HepG2 (cell line): ENCODE data around the gene PIMREG. TPM values are rescaled to one million over a fixed set of nuclear protein-coding genes. Genes with fewer than 3 reads are reported as not detected.
A peak's percentile ranks its signal among the peaks of the same experiment; 100 is the strongest.

Experiments
- ATAC-seq: fragments of 200-7000 bp; cut with Tn5 transposase; 3 replicates; pipeline ENCODE4 v1.9.1; 2020; ENCODE audit warnings: mild to moderate bottlenecking, moderate library complexity
- BruUV-seq: library from RNA; stranded (reverse); fragments of 400-500 nt; replicated peaks from 2 replicates; lab custom pipeline; 2021; lab: Mats Ljungman, UMichigan
- CTCF ChIA-PET: fragments of 300-600 bp; formaldehyde crosslinking; extraction: SDS; loops from one replicate; lab custom pipeline; 2021; ENCODE audit warnings: low total read pairs, inconsistent platforms, low intra/inter-chr PET ratio; lab: Yijun Ruan, JAX
- POLR2A ChIA-PET: fragments of 350-600 bp; sonication (Branson Sonifier 250); formaldehyde crosslinking; loops from one replicate; lab custom pipeline; 2020; ENCODE audit warnings: antibody characterized with exemption, inconsistent platforms; lab: Yijun Ruan, JAX
- DNase-seq: peaks from one replicate; pipeline ENCODE4 v3.0.0-alpha.2; 2015; ENCODE audit warnings: low spot score
- FAIRE-seq: peaks from 3 replicates; lab custom pipeline; 2011; peaks lifted over from hg19 to GRCh38; lab: Jason Lieb, UNC
- H2AFZ ChIP-seq: one replicate; pipeline ENCODE4 v1.6.1; 2011; ENCODE audit warnings: low read length, inconsistent platforms
- H3K27ac ChIP-seq: fragments of 300-600 bp; 3 replicates; pipeline ENCODE4 v1.8.0; 2011; ENCODE audit warnings: mixed run types, mild to moderate bottlenecking, mixed read lengths, low read length, inconsistent platforms; ENCODE audit not compliant: insufficient read depth; ENCODE audit errors: extremely low read length
- H3K27me3 ChIP-seq, 2 experiments: fragments of 200-600 bp in 1 of 2; 2 replicates in 1 of 2; 3 replicates in 1 of 2; pipeline versions ENCODE4 v1.6.0 to v1.8.0; 2011; ENCODE audit warnings: low read length in 2 of 2, mild to moderate bottlenecking in 2 of 2, moderate library complexity in 2 of 2, inconsistent platforms in 1 of 2; ENCODE audit not compliant: insufficient read depth in 2 of 2, control insufficient read depth in 1 of 2
- H3K36me3 ChIP-seq, 2 experiments: fragments of 200-600 bp in 1 of 2; replicated peaks in 1 of 2; 2 replicates in 1 of 2; 3 replicates in 1 of 2; pipeline versions ENCODE4 v1.5.1 to v1.8.0; 2011; ENCODE audit warnings: low read length in 2 of 2, inconsistent platforms in 1 of 2; ENCODE audit not compliant: insufficient read depth in 2 of 2, control insufficient read depth in 1 of 2
- H3K4me1 ChIP-seq: 2 replicates; pipeline ENCODE4 v1.5.1; 2012; ENCODE audit warnings: low read length, inconsistent platforms; ENCODE audit not compliant: insufficient read depth
- H3K4me2 ChIP-seq: 2 replicates; pipeline ENCODE4 v1.6.0; 2011; ENCODE audit warnings: low read depth, low read length, inconsistent platforms
- H3K4me3 ChIP-seq, 3 experiments: fragments of 200-600 bp in 1 of 3; sonication (generic), shearing (Covaris generic) in 1 of 3; replicated peaks in 1 of 3; 2 replicates each; pipeline ENCODE4 v1.5.1; 2011 to 2016; ENCODE audit warnings: low read length in 3 of 3, inconsistent platforms in 2 of 3, low read depth in 2 of 3, mild to moderate bottlenecking in 2 of 3, control low read depth in 1 of 3, mixed read lengths in 1 of 3; ENCODE audit not compliant: insufficient read depth in 1 of 3
- H3K79me2 ChIP-seq: one replicate; pipeline ENCODE4 v1.6.1; 2011; ENCODE audit warnings: low read length, inconsistent platforms; ENCODE audit not compliant: insufficient read depth
- H3K9ac ChIP-seq: 2 replicates; pipeline ENCODE4 v1.6.0; 2011; ENCODE audit warnings: mild to moderate bottlenecking, low read depth, low read length, inconsistent platforms; ENCODE audit not compliant: insufficient read depth
- H3K9me3 ChIP-seq: 2 replicates; pipeline ENCODE4 v1.5.1; 2012; ENCODE audit warnings: mild to moderate bottlenecking, low read length
- H4K20me1 ChIP-seq: 2 replicates; pipeline ENCODE4 v1.6.0; 2011; ENCODE audit warnings: inconsistent platforms, mild to moderate bottlenecking, low read length, moderate library complexity; ENCODE audit not compliant: insufficient read depth
- DRAP1 ChIP-seq: IDR thresholded peaks from 2 replicates; pipeline ENCODE4 v1.6.1; 2016; ENCODE audit warnings: missing genetic modification reagents, missing compliant biosample characterization
- HIC2 ChIP-seq: sonication (generic); formaldehyde crosslinking; IDR thresholded peaks from 2 replicates; pipeline ENCODE4 v1.9.0; 2022; ENCODE audit warnings: low read depth, missing genetic modification reagents
- HNRNPUL1 ChIP-seq: fragments of 200-400 bp; formaldehyde crosslinking; IDR thresholded peaks from 2 replicates; pipeline ENCODE4 v1.6.1; 2017; ENCODE audit warnings: low read depth, mild to moderate bottlenecking, low read length, moderate library complexity
- KAT2B ChIP-seq: fragments of 150-350 bp; IDR thresholded peaks from 2 replicates; pipeline ENCODE4 v1.6.1; 2014; ENCODE audit warnings: low read depth, low read length, borderline replicate concordance
- MBD4 ChIP-seq: IDR thresholded peaks from 2 replicates; pipeline ENCODE4 v1.6.1; 2012; ENCODE audit warnings: low read length, inconsistent platforms, borderline replicate concordance
- PCBP2 ChIP-seq: fragments of 200-400 bp; formaldehyde crosslinking; optimal IDR thresholded peaks from 2 replicates; pipeline ENCODE3; 2018; ENCODE audit warnings: low read length, low read depth; ENCODE audit not compliant: poor library complexity, severe bottlenecking
- PHF8 ChIP-seq: sonication (generic); formaldehyde crosslinking; IDR thresholded peaks from 2 replicates; pipeline ENCODE4 v1.5.0; 2020; ENCODE audit warnings: missing genetic modification reagents
- POLR2A ChIP-seq, 2 experiments: IDR thresholded peaks; 2 replicates each; pipeline ENCODE4 v1.6.1; 2011; ENCODE audit warnings: low read depth in 2 of 2, low read length in 2 of 2, mild to moderate bottlenecking in 1 of 2, moderate library complexity in 1 of 2; ENCODE audit not compliant: insufficient read depth in 1 of 2
- TBX2 ChIP-seq: sonication (generic); formaldehyde crosslinking; IDR thresholded peaks from 2 replicates; pipeline ENCODE4 v1.5.0; 2020; ENCODE audit warnings: missing genetic modification reagents, mild to moderate bottlenecking, borderline replicate concordance
- TFAP4 ChIP-seq: sonication (generic); IDR thresholded peaks from 2 replicates; pipeline ENCODE4 v1.6.1; 2016; ENCODE audit warnings: low read depth, borderline replicate concordance
- THAP8 ChIP-seq: sonication (generic); formaldehyde crosslinking; IDR thresholded peaks from 2 replicates; pipeline ENCODE4 v1.5.1; 2020; ENCODE audit warnings: missing genetic modification reagents, mild to moderate bottlenecking, borderline replicate concordance
- ZNF101 ChIP-seq: sonication (generic); formaldehyde crosslinking; IDR thresholded peaks from 2 replicates; pipeline ENCODE4 v1.4.0; 2020; ENCODE audit warnings: mild to moderate bottlenecking, low read depth, missing genetic modification reagents, borderline replicate concordance
- ZNF235 ChIP-seq: sonication (generic); formaldehyde crosslinking; IDR thresholded peaks from 2 replicates; pipeline ENCODE4 v1.8.1; 2023; ENCODE audit warnings: mild to moderate bottlenecking, missing genetic modification reagents, borderline replicate concordance
- ZNF768 ChIP-seq: sonication (generic); formaldehyde crosslinking; IDR thresholded peaks from 2 replicates; pipeline ENCODE4 v1.4.0; 2020; ENCODE audit warnings: missing genetic modification reagents
- WGBS: methylation state at CpG from one replicate; pipeline ENCODE4 v1.1.6; 2017; ENCODE audit warnings: low lambda C conversion rate; 5-methylcytosine and 5-hydroxymethylcytosine counted together
- in situ Hi-C: cut with HindIII; loops from 2 replicates; pipeline ENCODE4 v1.10.0; 2017; ENCODE audit warnings: low pct_unique_long_range_greater_than_20kb; ENCODE audit not compliant: extremely low pct_ligation_motif_present
- intact Hi-C: fragments of 100-400 bp; cut with micrococcal nuclease; formaldehyde crosslinking; loops from one replicate; pipeline ENCODE4 v1.10.0; 2022; ENCODE audit not compliant: unreplicated experiment
- polyA plus RNA-seq, 8 experiments: library from polyadenylated mRNA; depleted of rRNA in 3 of 8; stranded (reverse) in 7 of 8; unstranded in 1 of 8; fragments of >200 nt; fragmentation: Illumina TruSeq in 4 of 8; extraction: Trizol in 4 of 8; gene quantifications; 2 replicates each; pipeline versions ENCODE4 v1.2.1 to v1.2.3, GENCODE V29; 2011 to 2016; ENCODE audit warnings: low read depth in 4 of 8, missing spikeins in 1 of 8, mixed read lengths in 1 of 8; ENCODE audit not compliant: insufficient read depth in 1 of 8
- total RNA-seq, 5 experiments: library from RNA; depleted of rRNA; stranded (reverse); fragments of >200 nt; fragmentation: Illumina TruSeq; extraction: Trizol; gene quantifications; 2 replicates each; pipeline ENCODE4 v1.2.3, GENCODE V29; 2016; ENCODE audit warnings: low read depth in 1 of 5

The PIMREG gene
- total and polyA plus RNA-seq, 2 of the 13 experiments (the other 11 are each of a cell fraction or from before 2014, with no cell fraction given) = 15.6 to 30.3 TPM

- no peaks in the 10 kb centered on the region for H4K20me1 ChIP-seq
- no peak overlapping the region for H2AFZ ChIP-seq
- no peak overlapping the region for H3K9ac ChIP-seq
- intact Hi-C loops = no loop called here
- H3K4me1 ChIP-seq = peaks cover 23% of the 10 kb centered on the region
- WGBS = 100% methylated on average over 3 of the region's 6 CpGs
- peaks cover 2 to 10% of the 10 kb centered on the region in 2 experiments; a peak in 2 of 5 replicates for H3K36me3 ChIP-seq
- no peaks in the 10 kb centered on the region for H3K79me2 ChIP-seq
- no peak for TF ChIP-seq ZNF101 (CRISPR knock-in tag)
- peak; percentile 91 for TF ChIP-seq ZNF768 (CRISPR knock-in tag)
- TF ChIP-seq, all 625 proteins: peak for 1
- Histone ChIP-seq H3K4me3 (no peak overlapping the region), H3K4me2 (no peak overlapping the region), H3K9me3 (no peaks in the 10 kb centered on the region), H3K27me3 (no peaks in the 10 kb centered on the region), H3K27ac (no peak overlapping the region)
- FAIRE-seq = no peak
- POLR2A ChIA-PET = no interaction called here
- in situ Hi-C loops = no loop called here
- CTCF ChIA-PET = no interaction called here
- ATAC-seq = no peak
- BruUV-seq = no TSS peak
- DNase-seq = no peak
These were observed 5.1 kb downstream of the PIMREG start for GRCh38 chr17:6449307-6449706.

- no peak for ATAC-seq
- peaks cover 11% of the 10 kb centered on the region for H3K4me1 ChIP-seq
- WGBS = 65% methylated on average over 12 of the region's 12 CpGs
- H3K4me2 ChIP-seq = no peak overlapping the region
- ChIA-PET POLR2A (no interaction called here), CTCF (no interaction called here)
- intact Hi-C loops = no loop called here
- no peaks in the 10 kb centered on the region for H3K9me3 ChIP-seq
- in situ Hi-C loops = no loop called here
- no peak for FAIRE-seq
- no peaks in the 10 kb centered on the region for H3K79me2 ChIP-seq
- H3K36me3 ChIP-seq = peaks cover 2 to 10% of the 10 kb centered on the region in 2 experiments; a peak in 2 of 5 replicates
- H3K9ac ChIP-seq = no peak overlapping the region
- BruUV-seq = no TSS peak
- no peak for TF ChIP-seq THAP8 (CRISPR knock-in tag)
- TF ChIP-seq MBD4 = no peak
- no peak for TF ChIP-seq HNRNPUL1
- no peak for TF ChIP-seq POLR2A (IDR thresholded peaks at IDR 0.05; ENCODE audit: insufficient read depth in 1 of 2, low read depth in 2 of 2, low read length in 2 of 2)
- TF ChIP-seq TBX2 = no peak
- TF ChIP-seq DRAP1 (CRISPR knock-in tag) = no peak
- no peak for TF ChIP-seq PCBP2
- no peak for TF ChIP-seq PHF8 (CRISPR knock-in tag)
- no peak for TF ChIP-seq HIC2 (CRISPR knock-in tag)
- no peak for TF ChIP-seq KAT2B
- TF ChIP-seq ZNF235 = no peak
- TF ChIP-seq TFAP4 = no peak
- no peaks in the 10 kb centered on the region for H4K20me1 ChIP-seq
- H3K27me3 ChIP-seq = no peaks in the 10 kb centered on the region
- no peak overlapping the region for H2AFZ ChIP-seq
- H3K27ac ChIP-seq = no peak overlapping the region
- no peak for DNase-seq
- no peak overlapping the region for H3K4me3 ChIP-seq
These were observed 6.9 kb downstream of the PIMREG start for GRCh38 chr17:6450926-6451832.
